ENCODE measurements around the gene CDH23.

GRCh38 chr10:71677261-71677660 lies 280.5 kb downstream of the CDH23 start:
- no peak for TF ChIP-seq CTCF (conservative IDR thresholded peaks at IDR 0.05 in 1 of 2, IDR thresholded peaks at IDR 0.05 in 1 of 2; ENCODE audit: extremely low read depth in 1 of 2, insufficient read depth in 1 of 2, low read depth in 1 of 2, low read length in 2 of 2)
- TF ChIP-seq EZH2 (IDR thresholded peaks at IDR 0.05; ENCODE audit: borderline replicate concordance, low read length), result no peak
